HepG2 (cell line): Measurements from ENCODE around the gene UQCC5. TPM values are rescaled to one million over a fixed set of nuclear protein-coding genes. Genes with fewer than 3 reads are reported as not detected.

Experiments
- ATAC-seq: fragments of 200-7000 bp; cut with Tn5 transposase; 3 replicates; pipeline ENCODE4 v1.9.1; 2020; ENCODE audit warnings: mild to moderate bottlenecking, moderate library complexity
- BruUV-seq: library from RNA; stranded (reverse); fragments of 400-500 nt; replicated peaks from 2 replicates; lab custom pipeline; 2021; lab: Mats Ljungman, UMichigan
- CTCF ChIA-PET: fragments of 300-600 bp; formaldehyde crosslinking; extraction: SDS; loops from one replicate; lab custom pipeline; 2021; ENCODE audit warnings: low total read pairs, inconsistent platforms, low intra/inter-chr PET ratio; lab: Yijun Ruan, JAX
- POLR2A ChIA-PET: fragments of 350-600 bp; sonication (Branson Sonifier 250); formaldehyde crosslinking; loops from one replicate; lab custom pipeline; 2020; ENCODE audit warnings: antibody characterized with exemption, inconsistent platforms; lab: Yijun Ruan, JAX
- DNase-seq: peaks from one replicate; pipeline ENCODE4 v3.0.0-alpha.2; 2015; ENCODE audit warnings: low spot score
- FAIRE-seq: peaks from 3 replicates; lab custom pipeline; 2011; peaks lifted over from hg19 to GRCh38; lab: Jason Lieb, UNC
- H2AFZ ChIP-seq: one replicate; pipeline ENCODE4 v1.6.1; 2011; ENCODE audit warnings: low read length, inconsistent platforms
- H3K27ac ChIP-seq: fragments of 300-600 bp; 3 replicates; pipeline ENCODE4 v1.8.0; 2011; ENCODE audit warnings: mixed run types, mild to moderate bottlenecking, mixed read lengths, low read length, inconsistent platforms; ENCODE audit not compliant: insufficient read depth; ENCODE audit errors: extremely low read length
- H3K27me3 ChIP-seq, 2 experiments: fragments of 200-600 bp in 1 of 2; 2 replicates in 1 of 2; 3 replicates in 1 of 2; pipeline versions ENCODE4 v1.6.0 to v1.8.0; 2011; ENCODE audit warnings: low read length in 2 of 2, mild to moderate bottlenecking in 2 of 2, moderate library complexity in 2 of 2, inconsistent platforms in 1 of 2; ENCODE audit not compliant: insufficient read depth in 2 of 2, control insufficient read depth in 1 of 2
- H3K36me3 ChIP-seq, 2 experiments: fragments of 200-600 bp in 1 of 2; replicated peaks in 1 of 2; 2 replicates in 1 of 2; 3 replicates in 1 of 2; pipeline versions ENCODE4 v1.5.1 to v1.8.0; 2011; ENCODE audit warnings: low read length in 2 of 2, inconsistent platforms in 1 of 2; ENCODE audit not compliant: insufficient read depth in 2 of 2, control insufficient read depth in 1 of 2
- H3K4me1 ChIP-seq: 2 replicates; pipeline ENCODE4 v1.5.1; 2012; ENCODE audit warnings: low read length, inconsistent platforms; ENCODE audit not compliant: insufficient read depth
- H3K4me2 ChIP-seq: 2 replicates; pipeline ENCODE4 v1.6.0; 2011; ENCODE audit warnings: low read depth, low read length, inconsistent platforms
- H3K4me3 ChIP-seq, 3 experiments: fragments of 200-600 bp in 1 of 3; sonication (generic), shearing (Covaris generic) in 1 of 3; replicated peaks in 1 of 3; 2 replicates each; pipeline ENCODE4 v1.5.1; 2011 to 2016; ENCODE audit warnings: low read length in 3 of 3, inconsistent platforms in 2 of 3, low read depth in 2 of 3, mild to moderate bottlenecking in 2 of 3, control low read depth in 1 of 3, mixed read lengths in 1 of 3; ENCODE audit not compliant: insufficient read depth in 1 of 3
- H3K79me2 ChIP-seq: one replicate; pipeline ENCODE4 v1.6.1; 2011; ENCODE audit warnings: low read length, inconsistent platforms; ENCODE audit not compliant: insufficient read depth
- H3K9ac ChIP-seq: 2 replicates; pipeline ENCODE4 v1.6.0; 2011; ENCODE audit warnings: mild to moderate bottlenecking, low read depth, low read length, inconsistent platforms; ENCODE audit not compliant: insufficient read depth
- H3K9me3 ChIP-seq: 2 replicates; pipeline ENCODE4 v1.5.1; 2012; ENCODE audit warnings: mild to moderate bottlenecking, low read length
- H4K20me1 ChIP-seq: 2 replicates; pipeline ENCODE4 v1.6.0; 2011; ENCODE audit warnings: inconsistent platforms, mild to moderate bottlenecking, low read length, moderate library complexity; ENCODE audit not compliant: insufficient read depth
- FOSL2 ChIP-seq: sonication (generic); formaldehyde crosslinking; IDR thresholded peaks from 2 replicates; pipeline ENCODE4 v1.4.0; 2020; ENCODE audit warnings: missing genetic modification reagents
- GABPB1 ChIP-seq: IDR thresholded peaks from 2 replicates; pipeline ENCODE4 v1.6.1; 2016; ENCODE audit warnings: mild to moderate bottlenecking, missing genetic modification reagents, moderate library complexity, missing compliant biosample characterization
- KLF11 ChIP-seq: IDR thresholded peaks from 2 replicates; pipeline ENCODE4 v1.6.1; 2016; ENCODE audit warnings: missing compliant biosample characterization
- MED8 ChIP-seq: sonication (generic); formaldehyde crosslinking; IDR thresholded peaks from 2 replicates; pipeline ENCODE4 v1.8.1; 2023; ENCODE audit warnings: mild to moderate bottlenecking, missing genetic modification reagents; ENCODE audit not compliant: insufficient replicate concordance
- NR2C2 ChIP-seq: sonication (generic); formaldehyde crosslinking; IDR thresholded peaks from 2 replicates; pipeline ENCODE4 v1.4.0; 2020; ENCODE audit warnings: missing genetic modification reagents, mild to moderate bottlenecking, moderate library complexity, borderline replicate concordance
- SUZ12 ChIP-seq: fragments of 150-350 bp; IDR thresholded peaks from 2 replicates; pipeline ENCODE4 v1.6.1; 2014; ENCODE audit warnings: low read depth, low read length
- ZNF136 ChIP-seq: sonication (generic); formaldehyde crosslinking; IDR thresholded peaks from 2 replicates; pipeline ENCODE4 v1.8.1; 2022; ENCODE audit warnings: low read depth, mild to moderate bottlenecking, moderate library complexity, missing genetic modification reagents
- ZNF160 ChIP-seq: sonication (generic); formaldehyde crosslinking; IDR thresholded peaks from 2 replicates; pipeline ENCODE4 v1.8.0; 2022; ENCODE audit warnings: mild to moderate bottlenecking, inconsistent platforms, missing genetic modification reagents
- ZNF180 ChIP-seq: sonication (generic); formaldehyde crosslinking; IDR thresholded peaks from 2 replicates; pipeline ENCODE4 v1.4.0; 2020; ENCODE audit warnings: low read depth, missing genetic modification reagents, borderline replicate concordance
- ZNF253 ChIP-seq: sonication (generic); formaldehyde crosslinking; IDR thresholded peaks from 2 replicates; pipeline ENCODE4 v1.8.0; 2022; ENCODE audit warnings: mild to moderate bottlenecking, missing genetic modification reagents, borderline replicate concordance
- ZNF354B ChIP-seq: sonication (generic); formaldehyde crosslinking; IDR thresholded peaks from 2 replicates; pipeline ENCODE4 v1.8.0; 2022; ENCODE audit warnings: mild to moderate bottlenecking, missing genetic modification reagents
- ZNF660 ChIP-seq: sonication (generic); formaldehyde crosslinking; IDR thresholded peaks from 2 replicates; pipeline ENCODE4 v1.5.1; 2020; ENCODE audit warnings: mild to moderate bottlenecking, low read depth, missing genetic modification reagents, borderline replicate concordance
- ZSCAN25 ChIP-seq: sonication (generic); formaldehyde crosslinking; IDR thresholded peaks from 2 replicates; pipeline ENCODE4 v1.8.0; 2022; ENCODE audit warnings: mild to moderate bottlenecking, missing genetic modification reagents
- WGBS: methylation state at CpG from one replicate; pipeline ENCODE4 v1.1.6; 2017; ENCODE audit warnings: low lambda C conversion rate; 5-methylcytosine and 5-hydroxymethylcytosine counted together
- in situ Hi-C: cut with HindIII; loops from 2 replicates; pipeline ENCODE4 v1.10.0; 2017; ENCODE audit warnings: low pct_unique_long_range_greater_than_20kb; ENCODE audit not compliant: extremely low pct_ligation_motif_present
- intact Hi-C: fragments of 100-400 bp; cut with micrococcal nuclease; formaldehyde crosslinking; loops from one replicate; pipeline ENCODE4 v1.10.0; 2022; ENCODE audit not compliant: unreplicated experiment
- polyA plus RNA-seq, 8 experiments: library from polyadenylated mRNA; depleted of rRNA in 3 of 8; stranded (reverse) in 7 of 8; unstranded in 1 of 8; fragments of >200 nt; fragmentation: Illumina TruSeq in 4 of 8; extraction: Trizol in 4 of 8; gene quantifications; 2 replicates each; pipeline versions ENCODE4 v1.2.1 to v1.2.3, GENCODE V29; 2011 to 2016; ENCODE audit warnings: low read depth in 4 of 8, missing spikeins in 1 of 8, mixed read lengths in 1 of 8; ENCODE audit not compliant: insufficient read depth in 1 of 8
- total RNA-seq, 5 experiments: library from RNA; depleted of rRNA; stranded (reverse); fragments of >200 nt; fragmentation: Illumina TruSeq; extraction: Trizol; gene quantifications; 2 replicates each; pipeline ENCODE4 v1.2.3, GENCODE V29; 2016; ENCODE audit warnings: low read depth in 1 of 5
- TF ChIP-seq, protein P1 (sequence below): sonication (generic); formaldehyde crosslinking; IDR thresholded peaks from 2 replicates; pipeline ENCODE4 v1.5.0; 2020; ENCODE audit warnings: missing genetic modification reagents
- TF ChIP-seq, protein P2 (sequence below): sonication (generic); formaldehyde crosslinking; IDR thresholded peaks from 2 replicates; pipeline ENCODE4 v1.4.0; 2020; ENCODE audit warnings: missing genetic modification reagents
- TF ChIP-seq, protein P3 (sequence below): IDR thresholded peaks from 2 replicates; pipeline ENCODE4 v1.6.1; 2018; ENCODE audit warnings: missing genetic modification reagents
- TF ChIP-seq, protein P4 (sequence below): sonication (generic); formaldehyde crosslinking; IDR thresholded peaks from 2 replicates; pipeline ENCODE4 v1.5.1; 2020; ENCODE audit warnings: missing genetic modification reagents, mild to moderate bottlenecking, borderline replicate concordance

The UQCC5 gene
- total and polyA plus RNA-seq, 2 of the 13 experiments (the other 11 are each of a cell fraction or from before 2014, with no cell fraction given): 15.4 to 29.5 TPM

DNA sequence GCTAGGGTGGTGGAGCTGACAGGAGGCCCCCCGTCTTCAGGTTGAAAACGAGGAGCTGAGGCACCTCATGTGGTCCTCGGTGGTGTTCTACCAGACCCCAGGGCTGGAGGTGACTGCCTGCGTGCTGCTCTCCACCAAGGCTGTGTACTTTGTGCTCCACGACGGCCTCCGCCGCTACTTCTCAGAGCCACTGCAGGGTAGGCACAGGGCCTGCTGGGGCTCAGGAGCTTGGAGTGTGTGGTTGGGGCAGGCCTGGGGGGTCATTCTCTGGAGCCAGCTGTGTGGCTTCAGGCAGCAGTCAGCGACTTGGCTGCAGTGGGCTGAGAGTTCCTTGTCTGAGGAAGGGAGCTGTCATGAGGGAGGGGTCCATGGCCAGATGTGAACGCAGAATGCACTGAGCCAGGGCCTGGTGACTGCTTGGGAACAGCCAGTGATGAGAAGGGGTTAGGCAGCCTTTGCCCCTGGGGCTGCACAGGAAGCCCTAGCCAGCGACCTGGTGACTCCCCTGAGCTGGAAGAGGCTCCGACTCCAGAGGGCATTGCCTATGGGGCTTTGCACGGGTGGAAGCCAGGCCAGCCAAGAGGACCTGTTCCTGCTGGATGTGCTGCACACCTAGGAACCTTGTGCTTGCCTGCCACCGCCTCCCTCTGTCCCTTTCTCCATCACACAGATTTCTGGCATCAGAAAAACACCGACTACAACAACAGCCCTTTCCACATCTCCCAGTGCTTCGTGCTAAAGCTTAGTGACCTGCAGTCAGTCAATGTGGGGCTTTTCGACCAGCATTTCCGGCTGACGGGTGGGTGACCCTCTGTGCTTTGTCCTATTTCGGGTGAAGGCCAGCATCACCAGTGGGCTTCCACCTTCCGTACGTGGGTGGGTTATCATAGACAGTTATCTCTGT is 46.1 kb upstream of the UQCC5 start:
- no peak overlapping the region for H3K4me3 ChIP-seq
- no peak for ATAC-seq
- no peaks in the 10 kb centered on the region for H3K27me3 ChIP-seq
- no peak for FAIRE-seq
- H3K9me3 ChIP-seq: no peaks in the 10 kb centered on the region
- no peak for DNase-seq
- in situ Hi-C loops: no loop called here
- TF ChIP-seq, protein P1, sequence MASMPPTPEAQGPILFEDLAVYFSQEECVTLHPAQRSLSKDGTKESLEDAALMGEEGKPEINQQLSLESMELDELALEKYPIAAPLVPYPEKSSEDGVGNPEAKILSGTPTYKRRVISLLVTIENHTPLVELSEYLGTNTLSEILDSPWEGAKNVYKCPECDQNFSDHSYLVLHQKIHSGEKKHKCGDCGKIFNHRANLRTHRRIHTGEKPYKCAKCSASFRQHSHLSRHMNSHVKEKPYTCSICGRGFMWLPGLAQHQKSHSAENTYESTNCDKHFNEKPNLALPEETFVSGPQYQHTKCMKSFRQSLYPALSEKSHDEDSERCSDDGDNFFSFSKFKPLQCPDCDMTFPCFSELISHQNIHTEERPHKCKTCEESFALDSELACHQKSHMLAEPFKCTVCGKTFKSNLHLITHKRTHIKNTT (CRISPR knock-in tag): no peak
- TF ChIP-seq ZNF136 (no peak), KLF11 (no peak), ZNF354B (no peak), GABPB1 (no peak), ZSCAN25 (CRISPR knock-in tag) (no peak), ZNF253 (CRISPR knock-in tag) (no peak), SUZ12 (no peak), MED8 (no peak), NR2C2 (no peak), ZNF660 (CRISPR knock-in tag) (no peak), ZNF160 (CRISPR knock-in tag) (no peak), FOSL2 (CRISPR knock-in tag) (no peak), ZNF180 (CRISPR knock-in tag) (no peak)
- TF ChIP-seq, protein P2, sequence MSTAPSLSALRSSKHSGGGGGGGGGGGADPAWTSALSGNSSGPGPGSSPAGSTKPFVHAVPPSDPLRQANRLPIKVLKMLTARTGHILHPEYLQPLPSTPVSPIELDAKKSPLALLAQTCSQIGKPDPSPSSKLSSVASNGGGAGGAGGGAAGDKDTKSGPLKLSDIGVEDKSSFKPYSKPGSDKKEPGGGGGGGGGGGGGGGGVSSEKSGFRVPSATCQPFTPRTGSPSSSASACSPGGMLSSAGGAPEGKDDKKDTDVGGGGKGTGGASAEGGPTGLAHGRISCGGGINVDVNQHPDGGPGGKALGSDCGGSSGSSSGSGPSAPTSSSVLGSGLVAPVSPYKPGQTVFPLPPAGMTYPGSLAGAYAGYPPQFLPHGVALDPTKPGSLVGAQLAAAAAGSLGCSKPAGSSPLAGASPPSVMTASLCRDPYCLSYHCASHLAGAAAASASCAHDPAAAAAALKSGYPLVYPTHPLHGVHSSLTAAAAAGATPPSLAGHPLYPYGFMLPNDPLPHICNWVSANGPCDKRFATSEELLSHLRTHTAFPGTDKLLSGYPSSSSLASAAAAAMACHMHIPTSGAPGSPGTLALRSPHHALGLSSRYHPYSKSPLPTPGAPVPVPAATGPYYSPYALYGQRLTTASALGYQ (CRISPR knock-in tag): no peak
- TF ChIP-seq, protein P3, sequence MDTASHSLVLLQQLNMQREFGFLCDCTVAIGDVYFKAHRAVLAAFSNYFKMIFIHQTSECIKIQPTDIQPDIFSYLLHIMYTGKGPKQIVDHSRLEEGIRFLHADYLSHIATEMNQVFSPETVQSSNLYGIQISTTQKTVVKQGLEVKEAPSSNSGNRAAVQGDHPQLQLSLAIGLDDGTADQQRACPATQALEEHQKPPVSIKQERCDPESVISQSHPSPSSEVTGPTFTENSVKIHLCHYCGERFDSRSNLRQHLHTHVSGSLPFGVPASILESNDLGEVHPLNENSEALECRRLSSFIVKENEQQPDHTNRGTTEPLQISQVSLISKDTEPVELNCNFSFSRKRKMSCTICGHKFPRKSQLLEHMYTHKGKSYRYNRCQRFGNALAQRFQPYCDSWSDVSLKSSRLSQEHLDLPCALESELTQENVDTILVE (CRISPR knock-in tag): no peak
- TF ChIP-seq, protein P4, sequence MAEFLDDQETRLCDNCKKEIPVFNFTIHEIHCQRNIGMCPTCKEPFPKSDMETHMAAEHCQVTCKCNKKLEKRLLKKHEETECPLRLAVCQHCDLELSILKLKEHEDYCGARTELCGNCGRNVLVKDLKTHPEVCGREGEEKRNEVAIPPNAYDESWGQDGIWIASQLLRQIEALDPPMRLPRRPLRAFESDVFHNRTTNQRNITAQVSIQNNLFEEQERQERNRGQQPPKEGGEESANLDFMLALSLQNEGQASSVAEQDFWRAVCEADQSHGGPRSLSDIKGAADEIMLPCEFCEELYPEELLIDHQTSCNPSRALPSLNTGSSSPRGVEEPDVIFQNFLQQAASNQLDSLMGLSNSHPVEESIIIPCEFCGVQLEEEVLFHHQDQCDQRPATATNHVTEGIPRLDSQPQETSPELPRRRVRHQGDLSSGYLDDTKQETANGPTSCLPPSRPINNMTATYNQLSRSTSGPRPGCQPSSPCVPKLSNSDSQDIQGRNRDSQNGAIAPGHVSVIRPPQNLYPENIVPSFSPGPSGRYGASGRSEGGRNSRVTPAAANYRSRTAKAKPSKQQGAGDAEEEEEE (CRISPR knock-in tag): no peak
- ChIA-PET POLR2A (no interaction called here), CTCF (no interaction called here)
- no peak overlapping the region for H3K4me2 ChIP-seq
- H3K27ac ChIP-seq: no peak overlapping the region
- no TSS peak for BruUV-seq
- H3K4me1 ChIP-seq: peaks cover 4% of the 10 kb centered on the region; the same call in 1 of the 2 replicates
- peaks cover 18 to 38% of the 10 kb centered on the region in 2 experiments for H3K36me3 ChIP-seq
- intact Hi-C loops: no loop called here
- no peaks in the 10 kb centered on the region for H3K79me2 ChIP-seq
- no peak overlapping the region for H2AFZ ChIP-seq
- WGBS: 90% methylated on average over 11 of the region's 22 CpGs
- no peaks in the 10 kb centered on the region; the same call in 1 of the 2 replicates for H4K20me1 ChIP-seq
- H3K9ac ChIP-seq: no peak overlapping the region
